HepG2 (cell line): ENCODE data around the gene AGRN.

Source experiments
- GTF2F1 ChIP-seq: fragments of 150-350 bp; IDR thresholded peaks from 2 replicates; pipeline ENCODE4 v1.6.1; 2014; ENCODE audit warnings: low read length
- JUN ChIP-seq: sonication (generic); formaldehyde crosslinking; IDR thresholded peaks from 2 replicates; pipeline ENCODE4 v1.4.0; 2020; ENCODE audit warnings: mild to moderate bottlenecking, missing genetic modification reagents
- KLF9 ChIP-seq: IDR thresholded peaks from 2 replicates; pipeline ENCODE4 v1.6.1; 2016; ENCODE audit warnings: low read depth
- PAX8 ChIP-seq: sonication (generic); formaldehyde crosslinking; IDR thresholded peaks from 2 replicates; pipeline ENCODE4 v1.8.0; 2022; ENCODE audit warnings: mild to moderate bottlenecking, missing genetic modification reagents, borderline replicate concordance
- PRPF4 ChIP-seq: fragments of 200-400 bp; formaldehyde crosslinking; IDR thresholded peaks from 2 replicates; pipeline ENCODE4 v1.6.1; 2016; ENCODE audit warnings: low read length, low read depth; ENCODE audit not compliant: poor library complexity, severe bottlenecking
- SIN3A ChIP-seq: IDR thresholded peaks from 2 replicates; pipeline ENCODE4 v1.6.1; 2011; ENCODE audit warnings: low read depth, mild to moderate bottlenecking, control low read depth, low read length, borderline replicate concordance
- ZNF430 ChIP-seq: sonication (generic); formaldehyde crosslinking; IDR thresholded peaks from 2 replicates; pipeline ENCODE4 v1.9.0; 2021; ENCODE audit warnings: mild to moderate bottlenecking, missing genetic modification reagents
- ZNF549 ChIP-seq: sonication (generic); formaldehyde crosslinking; IDR thresholded peaks from 2 replicates; pipeline ENCODE4 v1.5.0; 2020; ENCODE audit warnings: missing genetic modification reagents
- TF ChIP-seq, protein P1 (sequence below): sonication (generic); formaldehyde crosslinking; IDR thresholded peaks from 2 replicates; pipeline ENCODE4 v1.5.0; 2020; ENCODE audit warnings: missing genetic modification reagents
- TF ChIP-seq, protein P2 (sequence below): sonication (generic); formaldehyde crosslinking; IDR thresholded peaks from 2 replicates; pipeline ENCODE4 v1.5.0; 2020; ENCODE audit warnings: mild to moderate bottlenecking, missing genetic modification reagents, moderate library complexity
- TF ChIP-seq, protein P3 (sequence below): sonication (generic); formaldehyde crosslinking; IDR thresholded peaks from 2 replicates; pipeline ENCODE4 v1.4.0; 2020; ENCODE audit warnings: mild to moderate bottlenecking, missing genetic modification reagents

DNA sequence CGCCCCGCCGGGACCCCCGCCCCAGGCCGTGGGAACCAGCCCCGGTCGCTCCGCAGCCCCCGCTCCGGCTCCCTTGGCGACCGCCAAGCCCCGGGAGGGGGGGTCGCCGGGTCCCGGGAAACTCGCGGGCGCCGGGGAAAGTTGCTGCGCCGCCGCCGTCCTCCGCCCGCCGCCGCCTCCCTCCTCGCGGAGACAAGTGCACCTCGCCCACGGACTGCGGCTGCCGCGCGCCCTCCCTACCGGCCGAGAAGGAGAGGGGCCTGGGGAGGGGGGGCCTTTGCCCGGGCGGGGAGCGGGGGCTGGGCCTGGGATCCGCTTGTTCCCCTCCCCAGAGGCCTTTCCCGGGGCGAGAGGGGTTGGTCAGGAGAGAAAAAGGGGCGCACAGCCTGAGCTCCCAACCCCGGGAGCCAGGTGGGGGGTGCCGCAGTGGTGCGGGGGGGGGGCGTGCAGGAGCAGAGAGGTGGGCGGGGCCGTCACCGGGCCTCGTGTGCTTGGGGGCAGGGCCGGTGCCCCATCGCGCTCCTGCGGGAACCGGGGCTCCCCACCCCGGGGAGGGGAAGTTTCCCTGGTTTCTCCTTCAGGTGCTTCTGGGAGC lies 592 bp downstream of the AGRN start:
- TF ChIP-seq, protein P1, sequence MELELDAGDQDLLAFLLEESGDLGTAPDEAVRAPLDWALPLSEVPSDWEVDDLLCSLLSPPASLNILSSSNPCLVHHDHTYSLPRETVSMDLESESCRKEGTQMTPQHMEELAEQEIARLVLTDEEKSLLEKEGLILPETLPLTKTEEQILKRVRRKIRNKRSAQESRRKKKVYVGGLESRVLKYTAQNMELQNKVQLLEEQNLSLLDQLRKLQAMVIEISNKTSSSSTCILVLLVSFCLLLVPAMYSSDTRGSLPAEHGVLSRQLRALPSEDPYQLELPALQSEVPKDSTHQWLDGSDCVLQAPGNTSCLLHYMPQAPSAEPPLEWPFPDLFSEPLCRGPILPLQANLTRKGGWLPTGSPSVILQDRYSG: no peak
- no peak for TF ChIP-seq PRPF4
- no peak for TF ChIP-seq PAX8
- TF ChIP-seq, protein P2, sequence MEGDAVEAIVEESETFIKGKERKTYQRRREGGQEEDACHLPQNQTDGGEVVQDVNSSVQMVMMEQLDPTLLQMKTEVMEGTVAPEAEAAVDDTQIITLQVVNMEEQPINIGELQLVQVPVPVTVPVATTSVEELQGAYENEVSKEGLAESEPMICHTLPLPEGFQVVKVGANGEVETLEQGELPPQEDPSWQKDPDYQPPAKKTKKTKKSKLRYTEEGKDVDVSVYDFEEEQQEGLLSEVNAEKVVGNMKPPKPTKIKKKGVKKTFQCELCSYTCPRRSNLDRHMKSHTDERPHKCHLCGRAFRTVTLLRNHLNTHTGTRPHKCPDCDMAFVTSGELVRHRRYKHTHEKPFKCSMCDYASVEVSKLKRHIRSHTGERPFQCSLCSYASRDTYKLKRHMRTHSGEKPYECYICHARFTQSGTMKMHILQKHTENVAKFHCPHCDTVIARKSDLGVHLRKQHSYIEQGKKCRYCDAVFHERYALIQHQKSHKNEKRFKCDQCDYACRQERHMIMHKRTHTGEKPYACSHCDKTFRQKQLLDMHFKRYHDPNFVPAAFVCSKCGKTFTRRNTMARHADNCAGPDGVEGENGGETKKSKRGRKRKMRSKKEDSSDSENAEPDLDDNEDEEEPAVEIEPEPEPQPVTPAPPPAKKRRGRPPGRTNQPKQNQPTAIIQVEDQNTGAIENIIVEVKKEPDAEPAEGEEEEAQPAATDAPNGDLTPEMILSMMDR (CRISPR knock-in tag): no peak
- no peak for TF ChIP-seq KLF9
- TF ChIP-seq GTF2F1: no peak
- no peak for TF ChIP-seq ZNF549 (CRISPR knock-in tag)
- TF ChIP-seq, protein P3, sequence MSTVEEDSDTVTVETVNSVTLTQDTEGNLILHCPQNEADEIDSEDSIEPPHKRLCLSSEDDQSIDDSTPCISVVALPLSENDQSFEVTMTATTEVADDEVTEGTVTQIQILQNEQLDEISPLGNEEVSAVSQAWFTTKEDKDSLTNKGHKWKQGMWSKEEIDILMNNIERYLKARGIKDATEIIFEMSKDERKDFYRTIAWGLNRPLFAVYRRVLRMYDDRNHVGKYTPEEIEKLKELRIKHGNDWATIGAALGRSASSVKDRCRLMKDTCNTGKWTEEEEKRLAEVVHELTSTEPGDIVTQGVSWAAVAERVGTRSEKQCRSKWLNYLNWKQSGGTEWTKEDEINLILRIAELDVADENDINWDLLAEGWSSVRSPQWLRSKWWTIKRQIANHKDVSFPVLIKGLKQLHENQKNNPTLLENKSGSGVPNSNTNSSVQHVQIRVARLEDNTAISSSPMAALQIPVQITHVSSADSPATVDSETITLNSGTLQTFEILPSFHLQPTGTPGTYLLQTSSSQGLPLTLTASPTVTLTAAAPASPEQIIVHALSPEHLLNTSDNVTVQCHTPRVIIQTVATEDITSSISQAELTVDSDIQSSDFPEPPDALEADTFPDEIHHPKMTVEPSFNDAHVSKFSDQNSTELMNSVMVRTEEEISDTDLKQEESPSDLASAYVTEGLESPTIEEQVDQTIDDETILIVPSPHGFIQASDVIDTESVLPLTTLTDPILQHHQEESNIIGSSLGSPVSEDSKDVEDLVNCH (CRISPR knock-in tag): no peak
- TF ChIP-seq ZNF430 (CRISPR knock-in tag): no peak
- 0 out of 2 replicates have a peak, but pooled peaks have one; percentile 5 for TF ChIP-seq SIN3A
- TF ChIP-seq JUN (CRISPR knock-in tag): no peak
